Activated CD8-positive, alpha-beta memory T cell treated with anti-CD3 and anti-CD28 coated beads for 4 hours (primary cell): ENCODE results near the gene MTG1.
"Not testable (repeated sequence)": the region's sequence is repeated elsewhere in the genome, so short reads cannot be mapped to it uniquely, and the experiment has no call there.

ENCODE experiments used
- DNase-seq, 2 donors: peaks; one replicate each; pipeline ENCODE4 v3.0.0-alpha.2; 2020; ENCODE audit warnings: low read depth in 2 of 2

Gene MTG1

DNA sequence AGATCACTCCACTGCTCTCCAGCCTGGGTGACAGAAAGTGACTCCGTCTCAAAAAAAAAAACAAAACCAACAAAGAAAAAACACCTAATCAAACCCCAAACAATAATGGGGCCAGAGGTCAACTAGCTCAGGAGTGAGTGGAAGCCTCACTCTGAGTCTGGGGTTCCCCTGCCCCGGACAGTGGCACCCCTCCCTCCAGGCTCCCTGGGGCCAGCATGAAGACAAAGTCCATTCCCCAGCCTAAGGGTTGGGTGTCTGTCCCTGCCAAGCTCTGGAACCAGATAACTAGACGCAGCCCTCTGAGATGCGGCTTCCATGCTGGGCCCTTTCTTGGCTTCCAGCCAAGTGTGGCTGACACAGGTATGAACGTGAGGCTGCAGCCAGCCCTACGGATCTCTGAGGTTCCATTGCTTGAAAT, 34.4 kb upstream of the MTG1 start:
- no peak for DNase-seq

DNA sequence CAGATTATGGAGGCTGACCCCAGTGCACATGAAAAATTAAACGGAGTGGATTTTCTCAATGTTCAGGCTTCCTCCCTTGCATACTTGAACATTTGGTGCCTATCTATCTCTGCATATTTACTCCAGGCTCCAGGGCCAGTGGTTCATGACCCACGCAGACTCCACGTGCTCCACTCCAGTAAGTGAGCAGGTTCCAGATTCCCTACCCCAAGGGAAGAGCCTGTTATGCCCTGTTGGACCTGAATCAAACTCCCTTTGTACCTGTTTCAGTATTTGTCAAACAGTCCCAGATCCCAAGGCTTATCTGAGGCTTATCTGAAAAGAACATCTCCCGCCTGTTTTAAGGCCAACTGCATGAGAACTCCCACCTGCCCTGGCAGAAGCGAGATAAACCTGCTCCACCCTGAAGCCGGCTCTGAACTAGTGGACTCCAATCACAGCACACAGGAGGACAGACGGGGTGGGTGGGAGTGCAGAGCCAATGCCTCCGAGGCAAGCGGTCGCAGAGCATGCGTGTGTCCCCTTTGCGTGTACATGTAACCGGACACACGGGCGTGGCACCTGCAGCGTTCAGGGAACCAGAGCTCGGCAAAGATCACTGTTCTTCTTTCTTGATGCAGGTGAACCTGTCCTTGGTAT, 33.9 kb upstream of the MTG1 start:
- DNase-seq, result no peak

- DNase-seq, result no peak
Measured at GRCh38 chr10:133361227-133361626, 32.7 kb upstream of the MTG1 start.

GRCh38 chr10:133361773-133362441, 32.0 kb upstream of the MTG1 start:
- DNase-seq, result no peak

DNA sequence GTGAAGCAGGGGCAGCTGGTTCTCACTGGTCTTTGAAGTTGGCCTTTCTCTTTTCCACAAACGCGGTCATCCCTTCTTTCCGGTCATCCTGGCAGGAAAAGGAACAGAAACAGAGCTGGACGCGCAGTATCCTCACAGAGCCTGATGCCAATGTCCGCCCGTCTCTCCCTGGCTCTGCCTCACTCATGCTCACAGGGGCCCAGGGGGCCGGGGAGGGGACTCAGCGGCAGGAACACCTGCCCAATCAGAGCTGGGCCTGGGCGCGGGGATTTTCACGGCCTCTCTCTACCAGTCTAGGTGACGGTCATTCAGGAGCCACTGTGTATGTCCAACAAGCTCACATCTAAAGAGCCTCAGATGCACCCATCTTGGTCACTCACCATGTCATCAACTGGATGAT, 31.1 kb upstream of the MTG1 start:
- DNase-seq, result no peak

GRCh38 chr10:133364645-133365431, 29.1 kb upstream of the MTG1 start:
- no peak for DNase-seq

DNA sequence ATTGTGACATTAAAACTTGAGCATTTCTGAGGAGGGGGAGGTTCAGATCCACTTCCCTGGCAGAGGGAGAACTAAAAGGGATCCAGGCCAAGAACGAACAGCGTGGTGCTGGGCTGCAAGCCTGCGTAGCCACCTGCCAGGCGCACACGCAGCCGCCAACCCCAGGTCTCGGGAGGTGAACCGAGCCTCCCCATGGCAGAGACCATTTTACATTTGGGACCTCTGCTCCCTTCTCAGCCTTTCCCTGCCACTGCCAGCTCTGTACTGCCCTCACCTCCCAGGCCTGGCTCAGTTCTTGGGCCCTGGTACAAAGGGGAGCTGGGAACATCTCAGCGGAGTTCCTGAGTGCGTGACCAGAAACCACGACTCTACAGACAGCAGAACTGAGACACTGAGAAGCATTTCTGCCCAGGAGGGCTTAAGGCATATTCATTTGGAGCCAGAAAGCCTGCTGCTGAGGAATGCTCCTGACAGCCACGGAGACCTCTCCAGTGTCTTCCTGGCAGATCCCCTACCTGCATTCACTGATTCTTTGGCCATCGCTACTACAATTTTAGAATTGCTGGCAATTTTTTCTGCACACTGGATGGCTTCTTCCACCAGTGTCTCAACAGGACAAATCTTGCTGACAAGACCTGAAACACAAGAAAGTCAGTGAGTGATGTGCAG, 28.4 kb upstream of the MTG1 start:
- DNase-seq, result no peak

DNA sequence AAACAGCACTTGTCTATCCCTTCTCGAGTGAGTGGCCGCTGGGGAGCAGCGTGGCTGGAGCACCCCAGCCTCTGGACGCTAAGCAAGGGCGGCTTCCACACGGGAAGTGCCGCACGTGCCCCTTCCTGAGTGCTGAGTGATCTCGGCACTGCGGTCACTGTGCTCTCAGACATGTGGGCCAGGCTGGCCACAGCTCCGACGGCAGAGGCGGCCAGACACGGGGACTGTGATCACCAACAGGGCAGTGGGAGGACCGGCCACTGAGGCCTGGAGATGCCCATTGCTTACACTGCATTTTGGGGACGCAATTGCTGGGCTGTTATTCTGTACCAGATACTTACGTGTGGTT, 27.9 kb upstream of the MTG1 start:
- DNase-seq, result no peak

GRCh38 chr10:133366751-133367150, 27.2 kb upstream of the MTG1 start:
- no peak for DNase-seq

DNA sequence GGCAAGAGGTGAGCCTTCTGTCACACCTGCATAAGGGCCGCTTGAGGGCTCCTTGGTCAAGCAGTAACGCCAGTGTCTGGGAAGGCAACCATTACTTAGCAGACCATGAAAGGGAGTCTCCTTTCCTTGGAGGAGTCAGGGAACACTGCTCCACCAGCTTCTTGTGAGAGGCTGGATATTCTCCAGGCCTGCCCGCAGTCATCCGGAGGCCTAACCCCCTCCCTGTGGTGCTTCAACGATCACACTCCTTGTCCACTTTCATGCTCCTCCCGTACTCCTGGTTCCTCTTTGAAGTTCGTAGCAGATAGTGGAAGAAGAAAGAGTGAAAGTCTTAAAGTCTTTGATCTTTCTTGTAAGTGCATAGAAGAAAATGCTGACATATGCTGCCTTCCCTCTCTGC, 26.5 kb upstream of the MTG1 start:
- DNase-seq, result not testable (repeated sequence)

DNA sequence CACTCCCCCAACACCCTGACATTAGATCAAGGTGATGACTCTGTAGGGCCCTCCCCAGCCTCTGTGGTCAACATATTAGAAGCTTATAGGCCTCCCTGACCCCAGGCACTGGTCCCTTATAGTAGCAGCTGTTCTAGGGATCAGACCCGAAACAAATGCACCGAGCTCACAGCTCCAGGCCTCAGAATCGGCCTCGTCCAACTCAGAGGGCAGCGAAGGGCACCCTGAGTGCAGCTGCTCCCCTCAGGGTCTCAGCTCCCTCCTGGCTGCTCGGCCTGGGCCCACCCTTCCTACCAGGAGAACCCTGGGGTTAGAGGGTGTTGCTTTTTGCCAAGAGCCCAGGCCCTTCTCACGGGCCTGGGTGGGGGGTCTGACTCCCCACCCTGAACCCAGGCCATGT, 25.8 kb upstream of the MTG1 start:
- no peak for DNase-seq

DNA sequence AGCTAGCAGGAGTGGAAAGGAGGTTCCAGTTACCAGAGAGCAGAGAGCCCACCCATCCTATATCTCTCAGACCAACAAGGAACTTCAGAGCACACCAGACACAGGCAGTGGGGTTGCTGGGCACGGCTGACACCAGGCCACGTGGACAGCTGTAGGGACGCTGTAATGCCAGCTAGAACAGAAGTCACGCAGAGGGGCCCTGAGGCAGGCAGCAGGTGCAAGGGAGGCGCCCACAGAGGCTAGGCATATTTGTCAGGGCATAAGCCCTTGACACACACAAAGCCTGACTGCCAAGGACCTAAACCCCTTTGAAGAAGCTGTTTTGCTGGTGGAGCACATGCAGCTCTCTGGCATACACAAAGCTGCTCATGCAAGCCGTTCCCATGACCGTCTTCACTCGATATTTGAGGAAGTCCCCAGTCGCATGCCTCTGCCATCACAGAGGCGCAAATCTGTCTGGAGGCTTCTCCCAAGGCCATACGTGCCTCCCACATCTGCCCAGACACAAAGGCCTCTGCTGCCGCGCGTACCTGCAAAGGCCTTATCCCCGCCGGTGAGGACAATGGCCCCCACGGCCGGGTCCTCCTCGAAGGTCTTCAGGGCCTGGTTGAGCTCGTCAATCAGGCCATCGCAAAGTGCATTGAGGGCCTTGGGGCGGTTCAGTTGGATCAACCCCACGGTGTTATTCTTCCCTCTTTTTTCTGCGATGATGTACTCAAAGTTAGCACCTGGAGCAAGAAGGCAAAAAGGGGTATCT, 23.7 kb upstream of the MTG1 start:
- no peak for DNase-seq

- DNase-seq, result no peak
Measured at GRCh38 chr10:133372507-133372906, 21.4 kb upstream of the MTG1 start.

- peak; percentile 82 to 84 for DNase-seq
Measured at GRCh38 chr10:133373174-133374090, 20.5 kb upstream of the MTG1 start, which contains the start of gene ECHS1. TSS of gene ECHS1 (minus strand) at chr10:133373354. CDS start at chr10:133373333, 21 bp downstream.

GRCh38 chr10:133375357-133376115, 18.4 kb upstream of the MTG1 start:
- DNase-seq, result no peak

DNA sequence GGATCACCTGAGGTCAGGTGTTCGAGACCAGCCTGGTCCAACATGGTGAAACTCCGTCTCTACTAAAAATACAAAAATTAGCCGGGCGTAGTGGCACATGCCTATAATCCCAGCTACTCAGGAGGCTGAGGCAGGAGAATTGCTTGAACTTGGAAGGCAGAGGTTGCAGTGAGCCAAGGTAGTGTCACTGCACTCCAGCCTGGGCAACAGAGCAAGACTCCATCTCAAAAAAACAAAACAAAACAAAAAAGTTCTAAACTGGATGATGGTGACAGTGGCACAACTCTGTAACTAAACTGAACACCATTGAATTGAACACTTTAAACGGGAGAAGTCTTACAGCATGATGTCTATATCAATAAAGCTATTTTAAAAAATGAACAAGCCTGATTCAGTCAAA, 17.8 kb upstream of the MTG1 start:
- not testable (repeated sequence) for DNase-seq

GRCh38 chr10:133377025-133377817, 16.7 kb upstream of the MTG1 start:
- no peak for DNase-seq

- DNase-seq, result no peak
Measured at GRCh38 chr10:133377818-133378250, 16.1 kb upstream of the MTG1 start.
